PC-9 (cell line): ENCODE data around the gene AMMECR1.

Source experiments
- CTCF ChIP-seq: fragments of 200-600 bp; sonication (generic); conservative IDR thresholded peaks from 2 replicates; pipeline ENCODE4 v1.6.1; 2017; ENCODE audit warnings: mixed run types, antibody characterized with exemption, mild to moderate bottlenecking, moderate library complexity
- EZH2 ChIP-seq: fragments of 200-600 bp; sonication (generic); IDR thresholded peaks from 2 replicates; pipeline ENCODE4 v1.8.0; 2017; ENCODE audit warnings: antibody characterized with exemption, low read depth

- TF ChIP-seq CTCF (no peak), EZH2 (no peak)
Measured at GRCh38 chrX:110211340-110211739, 106.5 kb downstream of the AMMECR1 start.
